K562 (cell line): ENCODE measurements around the gene EYA2. TPM values are rescaled to one million over a fixed set of nuclear protein-coding genes. Genes with fewer than 3 reads are reported as not detected.

Experiments used
- BRCA1 ChIP-seq, 2 experiments: fragments of 450-650 bp in 1 of 2; sonication (generic) in 1 of 2; formaldehyde crosslinking in 1 of 2; IDR thresholded peaks; 2 replicates each; pipeline versions ENCODE4 v1.5.0 to v1.6.1; 2017 to 2020; ENCODE audit warnings: mild to moderate bottlenecking in 1 of 2, missing genetic modification reagents in 1 of 2
- C11orf30 ChIP-seq: fragments of 450-650 bp; IDR thresholded peaks from 2 replicates; pipeline ENCODE4 v1.6.1; 2016; ENCODE audit warnings: low read depth, mild to moderate bottlenecking
- KDM5B ChIP-seq: fragments of 200-600 bp; sonication (generic); IDR thresholded peaks from 2 replicates; pipeline ENCODE4 v1.6.1; 2012; ENCODE audit warnings: low read depth, mild to moderate bottlenecking, moderate library complexity, low read length, control low read depth, inconsistent platforms; ENCODE audit not compliant: insufficient replicate concordance
- MAFG ChIP-seq: fragments of 450-650 bp; conservative IDR thresholded peaks from 2 replicates; pipeline ENCODE4 v1.6.1; 2016; ENCODE audit warnings: missing genetic modification characterization, missing compliant biosample characterization
- MEF2A ChIP-seq: IDR thresholded peaks from 2 replicates; pipeline ENCODE4 v1.6.1; 2011; ENCODE audit warnings: low read depth, mild to moderate bottlenecking, low read length, moderate library complexity; ENCODE audit not compliant: control insufficient read depth
- MXI1 ChIP-seq: IDR thresholded peaks from 2 replicates; pipeline ENCODE4 v1.6.1; 2011; ENCODE audit warnings: low read depth, mild to moderate bottlenecking, improper control_type of control experiment, low read length
- MYBL2 ChIP-seq, 2 experiments: fragments of 450-650 bp in 1 of 2; sonication (generic) in 1 of 2; formaldehyde crosslinking in 1 of 2; IDR thresholded peaks; 2 replicates each; pipeline versions ENCODE4 v1.6.1 to v1.8.1; 2017 to 2022; ENCODE audit warnings: borderline replicate concordance in 1 of 2, inconsistent platforms in 1 of 2, low read depth in 1 of 2, mild to moderate bottlenecking in 1 of 2, missing genetic modification reagents in 1 of 2, moderate library complexity in 1 of 2
- MYC ChIP-seq, 2 experiments: fragments of 250-450 bp in 1 of 2; sonication (Bioruptor Pico) in 1 of 2; IDR thresholded peaks; 2 replicates each; pipeline versions ENCODE4 v1.5.1 to v1.6.1; 2012 to 2021; ENCODE audit warnings: low read depth in 2 of 2, borderline replicate concordance in 1 of 2, improper control_type of control experiment in 1 of 2, low read length in 1 of 2, mild to moderate bottlenecking in 1 of 2, moderate library complexity in 1 of 2
- PHB ChIP-seq: fragments of 250-450 bp; sonication (Bioruptor Pico); IDR thresholded peaks from 2 replicates; pipeline ENCODE4 v1.5.0; 2021
- SIRT6 ChIP-seq: IDR thresholded peaks from one replicate; pipeline ENCODE4 v1.6.1; 2012; ENCODE audit warnings: low read depth, mild to moderate bottlenecking, control low read depth, inconsistent platforms, low read length, moderate library complexity
- ZNF316 ChIP-seq: fragments of 450-650 bp; IDR thresholded peaks from 2 replicates; pipeline ENCODE4 v1.6.1; 2016
- ZNF644 ChIP-seq: fragments of 200-800 bp; sonication (Bioruptor generic); IDR thresholded peaks from 2 replicates; pipeline ENCODE4 v1.6.1; 2016; ENCODE audit warnings: low read depth, missing genetic modification characterization, missing compliant biosample characterization
- polyA plus RNA-seq, 8 experiments: library from polyadenylated mRNA; depleted of rRNA in 4 of 8; stranded (reverse) in 5 of 8; unstranded in 3 of 8; fragments of >200 nt; fragmentation: Nextera tagmentation in 2 of 8; fragmentation: Illumina TruSeq in 1 of 8; extraction: Ambion mirVana in 2 of 8; extraction: Trizol in 1 of 8; gene quantifications; 2 replicates each; pipeline versions ENCODE4 v1.2.1 to v1.2.3, GENCODE V29; 2011 to 2014; ENCODE audit warnings: inconsistent platforms in 1 of 8, missing spikeins in 1 of 8
- total RNA-seq, 7 experiments: library from RNA; depleted of rRNA in 6 of 7; stranded (reverse); fragments of >200 nt in 6 of 7; fragmentation: Illumina TruSeq in 2 of 7; extraction: Trizol in 2 of 7; gene quantifications; 2 replicates each; pipeline versions ENCODE4 v1.2.1 to v1.2.3, GENCODE V29; 2011 to 2021; ENCODE audit warnings: low replicate concordance in 1 of 7
- TF ChIP-seq, protein P1 (sequence below): fragments of 250-450 bp; sonication (Bioruptor Pico); IDR thresholded peaks from 2 replicates; pipeline ENCODE4 v1.4.0; 2020; ENCODE audit warnings: mild to moderate bottlenecking, moderate library complexity

The EYA2 gene
- total and polyA plus RNA-seq, 9 of the 15 experiments (the other 6 are each of a cell fraction or from before 2014, with no cell fraction given) = 0.03 TPM; not detected in 8

- TF ChIP-seq PHB (CRISPR knock-in tag) (no peak), MYC (IDR thresholded peaks at IDR 0.05; ENCODE audit: low read depth, low read length) (no peak), MYC (CRISPR knock-in tag; IDR thresholded peaks at IDR 0.05; ENCODE audit: borderline replicate concordance, low read depth) (no peak), ZNF316 (peak; percentile 53), KDM5B (no peak), MAFG (tag) (peak; percentile 53; the same call in 1 of the 2 replicates), MXI1 (no peak), MEF2A (no peak), ZNF644 (no peak), SIRT6 (no peak), BRCA1 (IDR thresholded peaks at IDR 0.05) (no peak), BRCA1 (CRISPR knock-in tag; IDR thresholded peaks at IDR 0.05) (no peak), C11orf30 (peak; percentile 56; the same call in 1 of the 2 replicates), MYBL2 (IDR thresholded peaks at IDR 0.05; ENCODE audit: low read depth) (no peak), MYBL2 (CRISPR knock-in tag; IDR thresholded peaks at IDR 0.05; ENCODE audit: borderline replicate concordance) (no peak)
- TF ChIP-seq, protein P1, sequence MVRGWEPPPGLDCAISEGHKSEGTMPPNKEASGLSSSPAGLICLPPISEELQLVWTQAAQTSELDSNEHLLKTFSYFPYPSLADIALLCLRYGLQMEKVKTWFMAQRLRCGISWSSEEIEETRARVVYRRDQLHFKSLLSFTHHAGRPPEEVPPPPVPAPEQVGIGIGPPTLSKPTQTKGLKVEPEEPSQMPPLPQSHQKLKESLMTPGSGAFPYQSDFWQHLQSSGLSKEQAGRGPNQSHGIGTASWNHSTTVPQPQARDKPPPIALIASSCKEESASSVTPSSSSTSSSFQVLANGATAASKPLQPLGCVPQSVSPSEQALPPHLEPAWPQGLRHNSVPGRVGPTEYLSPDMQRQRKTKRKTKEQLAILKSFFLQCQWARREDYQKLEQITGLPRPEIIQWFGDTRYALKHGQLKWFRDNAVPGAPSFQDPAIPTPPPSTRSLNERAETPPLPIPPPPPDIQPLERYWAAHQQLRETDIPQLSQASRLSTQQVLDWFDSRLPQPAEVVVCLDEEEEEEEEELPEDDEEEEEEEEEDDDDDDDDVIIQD (CRISPR knock-in tag) = no peak
- TF ChIP-seq, all 486 proteins: peak for 4
These were observed 218.9 kb downstream of the EYA2 start (continued) for GRCh38 chr20:47113362-47114109.
